Ureter (tissue), 1 donor: Measurements from ENCODE around the gene SSUH2. TPM values are rescaled to one million over a fixed set of nuclear protein-coding genes. Genes with fewer than 3 reads are reported as not detected.
"Not testable (repeated sequence)": the region's sequence is repeated elsewhere in the genome, so short reads cannot be mapped to it uniquely, and the experiment has no call there.

Experiments
- DNase-seq: peaks from one replicate; pipeline ENCODE4 v3.0.0-alpha.2; 2020; ENCODE audit warnings: low spot score
- total RNA-seq: library from RNA; stranded (reverse); gene quantifications from one replicate; pipeline ENCODE4 v1.2.4, GENCODE V29; 2023
- donor health status: DM: yes; HTN: yes; CAD: no.

SSUH2 gene
- total RNA-seq, 1 donor from 2014 or later = 0.55 TPM

- DNase-seq = not testable (repeated sequence)
These were observed 64.2 kb downstream of the SSUH2 start for GRCh38 chr3:8580434-8580833.

GRCh38 chr3:8579943-8580342 is 64.7 kb downstream of the SSUH2 start:
- no peak for DNase-seq

- no peak for DNase-seq
These were observed 65.5 kb downstream of the SSUH2 start for GRCh38 chr3:8579096-8579495.

- no peak for DNase-seq
These were observed 66.3 kb downstream of the SSUH2 start for GRCh38 chr3:8578282-8578681.

- no peak for DNase-seq
These were observed 67.6 kb downstream of the SSUH2 start for GRCh38 chr3:8576841-8577571.

- DNase-seq = no peak
These were observed 68.2 kb downstream of the SSUH2 start for GRCh38 chr3:8576436-8576835.

- no peak for DNase-seq
These were observed 69.1 kb downstream of the SSUH2 start for GRCh38 chr3:8575364-8576104.

GRCh38 chr3:8574670-8575322 is 69.8 kb downstream of the SSUH2 start:
- no peak for DNase-seq

- DNase-seq = no peak
These were observed 70.4 kb downstream of the SSUH2 start for GRCh38 chr3:8574040-8574669.

- no peak for DNase-seq
These were observed 71.2 kb downstream of the SSUH2 start for GRCh38 chr3:8573342-8573926.

- DNase-seq = no peak
These were observed 73.3 kb downstream of the SSUH2 start for GRCh38 chr3:8571256-8571655.

Other genes with a start within 250 kb of the SSUH2 start
- 43.3 TPM for gene LMCD1, start 143.0 kb downstream of the SSUH2 start, total RNA-seq
- not detected for gene CAV3, start 89.0 kb upstream of the SSUH2 start, total RNA-seq
- gene OXTR, start 124.8 kb upstream of the SSUH2 start, total RNA-seq = 0.49 TPM